ENCODE results near the gene TMTC2.

GRCh38 chr12:83153177-83153576 is 466.5 kb downstream of the TMTC2 start:
- TF ChIP-seq ZNF274 (IDR thresholded peaks at IDR 0.05; ENCODE audit: low read length) (no peak), ZNF274 (tag by site-specific recombination; IDR thresholded peaks at IDR 0.05; ENCODE audit: borderline replicate concordance) (no peak), ZNF639 (tag by site-specific recombination; IDR thresholded peaks at IDR 0.05) (no peak), HOXA7 (CRISPR knock-in tag; IDR thresholded peaks at IDR 0.05; ENCODE audit: borderline replicate concordance) (no peak), CTCF (tag by site-specific recombination; IDR thresholded peaks at IDR 0.05) (no peak), IKZF3 (tag by site-specific recombination; IDR thresholded peaks at IDR 0.05) (no peak), ZNF169 (tag by site-specific recombination; IDR thresholded peaks at IDR 0.05) (no peak), ZNF302 (tag by site-specific recombination; IDR thresholded peaks at IDR 0.05; ENCODE audit: low read depth) (no peak), YY1 (tag by site-specific recombination; IDR thresholded peaks at IDR 0.05) (no peak)
